Neural cell (in vitro differentiated cells): ENCODE data around the gene SLC6A3.

Experiments used
- EP300 ChIP-seq: fragments of 450-650 bp; conservative IDR thresholded peaks from 2 replicates; pipeline ENCODE4 v1.6.1; 2014; ENCODE audit warnings: antibody characterized with exemption, mild to moderate bottlenecking, moderate library complexity; ENCODE audit not compliant: poor library complexity, severe bottlenecking
- EZH2 ChIP-seq: fragments of 200-600, 300-800 bp; shearing (Covaris generic), sonication (generic); IDR thresholded peaks from 2 replicates; pipeline ENCODE4 v1.6.1; 2014; ENCODE audit warnings: antibody characterized with exemption, low read length, borderline replicate concordance, mild to moderate bottlenecking; ENCODE audit not compliant: insufficient read depth, poor library complexity, severe bottlenecking
- MXI1 ChIP-seq: fragments of 450-650 bp; conservative IDR thresholded peaks from 2 replicates; pipeline ENCODE4 v1.6.1; 2014; ENCODE audit warnings: antibody characterized with exemption, mild to moderate bottlenecking; ENCODE audit not compliant: poor library complexity, severe bottlenecking
- SMC3 ChIP-seq: fragments of 450-650 bp; conservative IDR thresholded peaks from 2 replicates; pipeline ENCODE4 v1.6.1; 2014; ENCODE audit warnings: antibody characterized with exemption, mild to moderate bottlenecking, moderate library complexity; ENCODE audit not compliant: poor library complexity
- TF ChIP-seq, protein P1 (sequence below): fragments of 450-650 bp; IDR thresholded peaks from 2 replicates; pipeline ENCODE4 v1.5.1; 2014; ENCODE audit warnings: antibody characterized with exemption, mild to moderate bottlenecking, moderate library complexity; ENCODE audit not compliant: poor library complexity, severe bottlenecking

GRCh38 chr5:1356873-1357787 is 88.1 kb downstream of the SLC6A3 start:
- TF ChIP-seq EZH2, result no peak
- TF ChIP-seq, protein P1, sequence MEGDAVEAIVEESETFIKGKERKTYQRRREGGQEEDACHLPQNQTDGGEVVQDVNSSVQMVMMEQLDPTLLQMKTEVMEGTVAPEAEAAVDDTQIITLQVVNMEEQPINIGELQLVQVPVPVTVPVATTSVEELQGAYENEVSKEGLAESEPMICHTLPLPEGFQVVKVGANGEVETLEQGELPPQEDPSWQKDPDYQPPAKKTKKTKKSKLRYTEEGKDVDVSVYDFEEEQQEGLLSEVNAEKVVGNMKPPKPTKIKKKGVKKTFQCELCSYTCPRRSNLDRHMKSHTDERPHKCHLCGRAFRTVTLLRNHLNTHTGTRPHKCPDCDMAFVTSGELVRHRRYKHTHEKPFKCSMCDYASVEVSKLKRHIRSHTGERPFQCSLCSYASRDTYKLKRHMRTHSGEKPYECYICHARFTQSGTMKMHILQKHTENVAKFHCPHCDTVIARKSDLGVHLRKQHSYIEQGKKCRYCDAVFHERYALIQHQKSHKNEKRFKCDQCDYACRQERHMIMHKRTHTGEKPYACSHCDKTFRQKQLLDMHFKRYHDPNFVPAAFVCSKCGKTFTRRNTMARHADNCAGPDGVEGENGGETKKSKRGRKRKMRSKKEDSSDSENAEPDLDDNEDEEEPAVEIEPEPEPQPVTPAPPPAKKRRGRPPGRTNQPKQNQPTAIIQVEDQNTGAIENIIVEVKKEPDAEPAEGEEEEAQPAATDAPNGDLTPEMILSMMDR, result no peak
- TF ChIP-seq MXI1, result no peak
- no peak for TF ChIP-seq EP300
- no peak for TF ChIP-seq SMC3
